Mucosa of descending colon (tissue), 3 donors: ENCODE measurements around the gene ARRB2. TPM values are rescaled to one million over a fixed set of nuclear protein-coding genes. Genes with fewer than 3 reads are reported as not detected.

ENCODE experiments used
- ATAC-seq: fragments of 200-7000 bp; cut with Tn5 transposase; one replicate; pipeline ENCODE4 v1.9.1; 2020; ENCODE audit warnings: mild to moderate bottlenecking, moderate library complexity
- DNase-seq, 3 donors: peaks; one replicate each; pipeline ENCODE4 v3.0.0-alpha.2; 2020
- H3K36me3 ChIP-seq: fragments of 200-600 bp; one replicate; pipeline ENCODE4 v1.8.0; 2021; ENCODE audit warnings: low read depth, mild to moderate bottlenecking
- H3K4me1 ChIP-seq: fragments of 200-600 bp; one replicate; pipeline ENCODE4 v1.8.0; 2021; ENCODE audit warnings: low read depth, mild to moderate bottlenecking
- H3K4me3 ChIP-seq: fragments of 200-600 bp; one replicate; pipeline ENCODE4 v1.8.0; 2021; ENCODE audit warnings: mild to moderate bottlenecking
- H3K9me3 ChIP-seq: fragments of 200-600 bp; one replicate; pipeline ENCODE4 v1.8.0; 2021; ENCODE audit warnings: mild to moderate bottlenecking
- CTCF ChIP-seq: fragments of 200-600 bp; IDR thresholded peaks from one replicate; pipeline ENCODE4 v1.8.0; 2022; ENCODE audit warnings: antibody characterized with exemption, mild to moderate bottlenecking
- intact Hi-C, 2 donors: fragments of 100-400 bp; cut with DNase I in 1 of 2; cut with micrococcal nuclease in 1 of 2; formaldehyde crosslinking; loops; one replicate each; pipeline versions ENCODE4 v1.11.0 to v1.11.1; 2022; cut with DNase I, micrococcal nuclease
- total RNA-seq, 3 donors: library from RNA; stranded (reverse); fragmentation: NEBNext Ultra II Directional in 2 of 3; extraction: Animal tissue kit (Norgen Biotek cat#: 25700) in 2 of 3; gene quantifications; one replicate each; pipeline versions ENCODE4 v1.2.1 to v1.2.4, GENCODE V29; 2021 to 2023
- donor health status: DM: no; HTN: no; CAD: no; lungs with moderate emphysema.
- donor health status: DM: no; HTN: no; CAD: no.
- donor health status: DM: no; HTN: yes; CAD: no.

Gene ARRB2
- total RNA-seq, 3 donors from 2014 or later, result 29.7 to 56.5 (median 49.9) TPM

GRCh38 chr17:4734857-4735475 lies 24.5 kb downstream of the ARRB2 start:
- Histone ChIP-seq H3K9me3 (no peaks in the 10 kb centered on the region), H3K4me3 (no peak overlapping the region), H3K4me1 (peaks cover 21% of the 10 kb centered on the region), H3K36me3 (no peaks in the 10 kb centered on the region)
- TF ChIP-seq CTCF, result no peak
- DNase-seq (peak in 1 of 3 donors; percentile 20), ATAC-seq (no peak)
- intact Hi-C loops, result no loop called here

DNA sequence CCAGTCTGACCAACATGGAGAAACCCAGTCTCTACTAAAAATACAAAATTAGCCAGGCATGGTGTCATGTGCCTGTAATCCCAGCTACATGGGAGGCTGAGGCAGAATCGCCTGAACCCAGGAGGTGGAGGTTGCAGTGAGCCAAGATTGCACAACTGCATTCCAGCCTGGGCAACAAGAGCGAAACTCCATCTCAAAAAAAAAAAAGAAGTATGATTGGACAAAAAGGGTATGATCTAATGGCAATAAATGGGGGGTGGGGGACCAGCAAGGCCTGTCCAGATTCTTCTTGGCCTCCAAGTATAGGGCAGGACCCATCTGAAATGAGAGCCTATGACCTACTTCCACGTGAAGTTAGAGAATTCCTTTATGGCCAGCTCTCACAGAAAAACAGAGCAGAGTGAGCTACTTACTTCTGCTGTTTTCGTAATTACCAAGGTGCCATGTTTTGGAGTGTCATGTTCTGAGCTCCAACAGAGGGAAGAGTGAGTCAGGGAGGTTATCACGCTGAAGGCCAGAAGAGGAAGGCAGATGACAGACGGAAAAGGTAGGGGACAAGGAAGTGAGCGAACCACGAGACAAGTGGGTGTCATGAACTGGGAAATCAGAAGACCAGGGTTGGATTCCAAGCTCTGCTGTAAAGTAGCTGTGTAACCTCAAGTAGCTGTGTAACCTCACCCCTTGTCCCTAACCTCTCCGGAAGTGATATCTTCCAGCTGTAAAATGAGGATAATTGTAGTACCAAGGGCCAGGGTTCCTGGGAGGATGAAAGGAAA lies 25.6 kb downstream of the ARRB2 start:
- Histone ChIP-seq H3K4me1 (peaks cover 13% of the 10 kb centered on the region), H3K36me3 (no peaks in the 10 kb centered on the region), H3K4me3 (no peak overlapping the region), H3K9me3 (no peaks in the 10 kb centered on the region)
- ATAC-seq, result no peak
- intact Hi-C loops, result no loop called here
- no peak for DNase-seq
- TF ChIP-seq CTCF, result no peak

GRCh38 chr17:4738136-4739121 lies 28.0 kb downstream of the ARRB2 start:
- peak overlapping the region; percentile 25 for H3K4me3 ChIP-seq
- DNase-seq (peak in 2 of 3 donors; percentile 59 to 66), ATAC-seq (peak; percentile 69)
- intact Hi-C loops, result no loop called here
- peaks cover 8% of the 10 kb centered on the region for H3K4me1 ChIP-seq
- TF ChIP-seq CTCF, result no peak
- H3K36me3 ChIP-seq, result no peaks in the 10 kb centered on the region
- no peaks in the 10 kb centered on the region for H3K9me3 ChIP-seq

DNA sequence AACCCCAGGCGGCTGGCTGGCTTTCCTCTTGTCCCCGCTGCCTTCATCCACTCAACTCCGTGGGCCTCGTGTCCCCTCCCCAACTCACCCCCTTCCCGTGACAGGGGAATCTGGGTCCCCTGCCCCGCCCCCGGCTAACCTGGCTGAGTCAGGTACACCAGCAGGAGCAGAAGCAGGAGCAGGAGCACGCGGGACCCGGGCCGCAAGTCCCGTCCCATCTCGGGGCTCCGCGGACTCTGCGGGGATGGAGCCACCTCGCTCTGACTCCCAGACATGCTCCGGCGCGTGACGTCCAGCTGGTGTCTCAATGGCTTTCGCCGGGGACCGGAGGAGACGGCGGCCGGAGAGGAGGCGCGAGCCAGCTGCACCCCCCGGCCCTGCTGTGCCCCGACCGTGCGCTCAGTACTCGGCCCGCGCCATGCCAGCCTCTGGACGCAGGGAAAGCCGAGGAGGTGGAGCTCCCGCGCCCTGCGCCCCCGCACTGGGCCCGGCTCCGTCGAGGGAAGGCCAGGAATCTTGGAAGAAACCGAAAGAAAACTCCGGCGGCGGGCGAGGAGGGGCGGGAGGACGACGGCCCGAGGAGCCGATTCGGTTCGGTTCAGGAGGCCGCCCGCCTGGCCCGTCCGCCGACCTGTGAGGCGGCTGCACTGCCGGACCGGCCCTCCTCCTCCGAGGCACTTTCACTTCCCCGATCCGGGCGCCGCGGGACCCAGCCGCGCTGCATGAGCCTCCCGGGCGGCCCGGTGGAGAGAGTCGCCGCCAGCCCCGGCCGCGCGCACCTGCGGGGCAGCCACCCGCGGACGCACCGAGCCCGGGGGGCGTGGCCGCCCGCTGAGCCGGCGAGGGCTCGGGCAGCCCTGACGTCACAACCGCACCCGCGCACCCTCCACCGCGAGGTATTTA lies 28.9 kb downstream of the ARRB2 start, which contains the start of the genes CXCL16 and ZMYND15:
Gene CXCL16, minus strand, starts transcription at position 807 of the 903 bp plus-strand sequence. Its CDS starts 589 bp downstream, at position 218.
Gene ZMYND15, plus strand, starts transcription at position 712 of the 903 bp plus-strand sequence. CDS start 716 bp downstream, outside the sequence.
- Histone ChIP-seq H3K4me1 (peaks cover 8% of the 10 kb centered on the region), H3K36me3 (no peaks in the 10 kb centered on the region), H3K4me3 (peak within 1 kb of the TSS; percentile 25), H3K9me3 (no peaks in the 10 kb centered on the region)
- TF ChIP-seq CTCF, result no peak
- DNase-seq (peak; percentile 77 to 84 (median 81)), ATAC-seq (peak; percentile 82)
- intact Hi-C loops, result no loop called here
